IMR-90 (cell line): ENCODE results near the gene PLCD4. TPM values are rescaled to one million over a fixed set of nuclear protein-coding genes. Genes with fewer than 3 reads are reported as not detected.

ENCODE experiments used
- ATAC-seq: fragments of 200-7000 bp; cut with Tn5 transposase; 2 replicates; pipeline ENCODE4 v1.9.1; 2020; ENCODE audit warnings: low read depth, mild to moderate bottlenecking, moderate library complexity
- BruUV-seq: library from RNA; stranded (reverse); fragments of 400-500 nt; replicated peaks from 2 replicates; lab custom pipeline; 2021; lab: Mats Ljungman, UMichigan
- CTCF ChIA-PET: fragments of 300-600 bp; formaldehyde crosslinking; extraction: SDS; loops from one replicate; lab custom pipeline; 2021; ENCODE audit warnings: antibody characterized with exemption; lab: Yijun Ruan, JAX
- POLR2A ChIA-PET: fragments of 300-600 bp; sonication (Branson Sonifier 250); formaldehyde crosslinking; loops from one replicate; lab custom pipeline; 2022; ENCODE audit warnings: antibody characterized with exemption; ENCODE audit not compliant: unreplicated experiment; lab: Charles Lee
- DNase-seq: peaks from one replicate; pipeline ENCODE4 v3.0.0; 2013
- H2AFZ ChIP-seq: replicated peaks from 2 replicates; pipeline ENCODE3; 2013; ENCODE audit warnings: low read length, mild to moderate bottlenecking; ENCODE audit not compliant: poor library complexity
- H2AK5ac ChIP-seq: 2 replicates; pipeline ENCODE4 v1.6.1; 2013; ENCODE audit warnings: low read depth, low read length, inconsistent platforms
- H2AK9ac ChIP-seq: replicated peaks from 2 replicates; pipeline ENCODE3; 2013; ENCODE audit warnings: mild to moderate bottlenecking, low read depth, low read length, moderate library complexity; ENCODE audit not compliant: poor library complexity
- H2BK120ac ChIP-seq: 2 replicates; pipeline ENCODE4 v1.6.1; 2013; ENCODE audit warnings: low read depth, low read length, inconsistent platforms
- H2BK15ac ChIP-seq: 3 replicates; pipeline ENCODE4 v1.6.1; 2013; ENCODE audit warnings: low read depth, low read length, inconsistent platforms
- H2BK20ac ChIP-seq: 2 replicates; pipeline ENCODE4 v1.6.1; 2013; ENCODE audit warnings: low read depth, mild to moderate bottlenecking, inconsistent platforms, low read length, moderate library complexity
- H2BK5ac ChIP-seq: 2 replicates; pipeline ENCODE4 v1.6.1; 2013; ENCODE audit warnings: mild to moderate bottlenecking, low read depth, low read length, inconsistent platforms; ENCODE audit not compliant: poor library complexity, severe bottlenecking
- H3K14ac ChIP-seq: replicated peaks from 2 replicates; pipeline ENCODE4 v1.6.1; 2013; ENCODE audit warnings: low read depth, low read length, inconsistent platforms
- H3K18ac ChIP-seq: 2 replicates; pipeline ENCODE4 v1.6.1; 2013; ENCODE audit warnings: low read depth, low read length, control low read depth
- H3K23ac ChIP-seq: 2 replicates; pipeline ENCODE4 v1.6.1; 2013; ENCODE audit warnings: low read depth, low read length, inconsistent platforms
- H3K27ac ChIP-seq: 2 replicates; pipeline ENCODE4 v1.5.1; 2013; ENCODE audit warnings: mild to moderate bottlenecking, control low read depth, low read length; ENCODE audit not compliant: insufficient read depth
- H3K27me3 ChIP-seq: 2 replicates; pipeline ENCODE4 v1.6.1; 2013; ENCODE audit warnings: low read length; ENCODE audit not compliant: control insufficient read depth, insufficient read depth
- H3K36me3 ChIP-seq: 2 replicates; pipeline ENCODE4 v1.6.1; 2013; ENCODE audit warnings: low read length, mixed read lengths; ENCODE audit not compliant: control insufficient read depth, insufficient read depth
- H3K4ac ChIP-seq: 2 replicates; pipeline ENCODE4 v1.6.1; 2013; ENCODE audit warnings: low read depth, low read length, inconsistent platforms
- H3K4me1 ChIP-seq: 2 replicates; pipeline ENCODE4 v1.6.1; 2013; ENCODE audit warnings: low read length, mixed read lengths; ENCODE audit not compliant: control insufficient read depth, insufficient read depth
- H3K4me2 ChIP-seq: 2 replicates; pipeline ENCODE4 v1.6.1; 2013; ENCODE audit warnings: low read depth, mild to moderate bottlenecking, control low read depth, low read length, moderate library complexity
- H3K4me3 ChIP-seq: 2 replicates; pipeline ENCODE4 v1.5.1; 2013; ENCODE audit warnings: low read depth, mild to moderate bottlenecking, control low read depth, low read length, moderate library complexity; ENCODE audit not compliant: insufficient read depth
- H3K56ac ChIP-seq: 2 replicates; pipeline ENCODE4 v1.6.1; 2013; ENCODE audit warnings: low read length, inconsistent platforms; ENCODE audit not compliant: insufficient read depth; ENCODE audit errors: extremely low read depth
- H3K79me1 ChIP-seq, 2 experiments: 2 replicates each; pipeline ENCODE4 v1.6.1; 2013; ENCODE audit warnings: low read length in 2 of 2, inconsistent platforms in 1 of 2, low read depth in 1 of 2
- H3K9ac ChIP-seq: 2 replicates; pipeline ENCODE4 v1.6.1; 2013; ENCODE audit warnings: low read depth, low read length, control low read depth
- H3K9me1 ChIP-seq: 2 replicates; pipeline ENCODE4 v1.6.1; 2013; ENCODE audit warnings: low read length, inconsistent platforms; ENCODE audit not compliant: insufficient read depth
- H3K9me3 ChIP-seq: 2 replicates; pipeline ENCODE4 v1.6.1; 2013; ENCODE audit warnings: low read length; ENCODE audit not compliant: control insufficient read depth, insufficient read depth
- H4K20me1 ChIP-seq: 2 replicates; pipeline ENCODE4 v1.6.1; 2013; ENCODE audit warnings: low read length, inconsistent platforms; ENCODE audit not compliant: insufficient read depth
- H4K5ac ChIP-seq: 2 replicates; pipeline ENCODE4 v1.6.1; 2013; ENCODE audit warnings: mild to moderate bottlenecking, low read depth, low read length, control low read depth
- H4K8ac ChIP-seq, 2 experiments: 2 replicates each; pipeline ENCODE4 v1.6.1; 2013; ENCODE audit warnings: low read depth in 2 of 2, low read length in 2 of 2, control low read depth in 1 of 2, inconsistent platforms in 1 of 2
- H4K91ac ChIP-seq: 2 replicates; pipeline ENCODE4 v1.6.1; 2013; ENCODE audit warnings: low read depth, low read length, inconsistent platforms; ENCODE audit not compliant: insufficient read depth
- CEBPB ChIP-seq: IDR thresholded peaks from 2 replicates; pipeline ENCODE4 v1.6.1; 2012; ENCODE audit warnings: low read depth, low read length, improper control_type of control experiment
- FOS ChIP-seq: fragments of 150-350 bp; IDR thresholded peaks from 2 replicates; pipeline ENCODE4 v1.6.1; 2016; ENCODE audit warnings: low read depth, low read length
- MAFK ChIP-seq: IDR thresholded peaks from 2 replicates; pipeline ENCODE4 v1.6.1; 2012; ENCODE audit warnings: low read depth, low read length, improper control_type of control experiment
- MAZ ChIP-seq: IDR thresholded peaks from 2 replicates; pipeline ENCODE4 v1.6.1; 2012; ENCODE audit warnings: low read depth, mild to moderate bottlenecking, low read length, improper control_type of control experiment, moderate library complexity, borderline replicate concordance
- NFE2L2 ChIP-seq: fragments of 150-350 bp; IDR thresholded peaks from 2 replicates; pipeline ENCODE4 v1.6.1; 2016; ENCODE audit warnings: low read depth, mild to moderate bottlenecking, low read length
- POLR2A ChIP-seq: IDR thresholded peaks from 2 replicates; pipeline ENCODE4 v1.6.1; 2012; ENCODE audit warnings: mild to moderate bottlenecking, low read depth, low read length
- USF2 ChIP-seq: fragments of 150-350 bp; IDR thresholded peaks from 2 replicates; pipeline ENCODE4 v1.6.1; 2017; ENCODE audit warnings: mild to moderate bottlenecking, antibody characterized with exemption, low read length, low read depth
- WGBS, 2 experiments: methylation state at CpG; one replicate each; pipeline versions ENCODE4 v1.1.5 to v1.1.7; 2013; ENCODE audit warnings: missing lambda C conversion rate in 2 of 2; ENCODE audit not compliant: insufficient read length in 1 of 2; ENCODE audit errors: extremely low coverage in 2 of 2; 5-methylcytosine and 5-hydroxymethylcytosine counted together
- dilution Hi-C: fragments of 300-500 bp; cut with HindIII; formaldehyde crosslinking; loops from one replicate; pipeline ENCODE4 v1.14.3; 2018; ENCODE audit warnings: low sequenced_read_pairs; ENCODE audit not compliant: unreplicated experiment
- in situ Hi-C: fragments of 300-500 bp; cut with MboI; formaldehyde crosslinking; loops from 3 replicates; pipeline ENCODE4 v1.14.3; 2019; ENCODE audit warnings: low sequenced_read_pairs, inconsistent platforms, mixed read lengths
- intact Hi-C: fragments of 100-400 bp; cut with micrococcal nuclease; formaldehyde crosslinking; loops from 2 replicates; pipeline ENCODE4 v1.10.0; 2022
- polyA plus RNA-seq, 3 experiments: library from polyadenylated mRNA; depleted of rRNA; stranded (reverse); fragments of >200 nt; gene quantifications; 2 replicates each; pipeline ENCODE4 v1.2.3, GENCODE V29; 2012; ENCODE audit warnings: low replicate concordance in 1 of 3
- total RNA-seq: library from RNA; depleted of rRNA; stranded (reverse); fragments of >200 nt; gene quantifications from 2 replicates; pipeline ENCODE4 v1.2.3, GENCODE V29; 2012

The PLCD4 gene
- total and polyA plus RNA-seq, 2 of the 4 experiments (the other 2 are of a cell fraction) = 1.9 to 2.0 TPM

GRCh38 chr2:218585541-218585940, 22.2 kb upstream of the PLCD4 start:
- Histone ChIP-seq H3K4me1 (no peaks in the 10 kb centered on the region), H3K23ac (no peak overlapping the region), H3K9me1 (peaks cover 2% of the 10 kb centered on the region; the same call in 1 of the 2 replicates), H3K36me3 (peaks cover 38% of the 10 kb centered on the region), H3K18ac (no peak overlapping the region), H3K4me3 (no peak overlapping the region), H3K27me3 (no peaks in the 10 kb centered on the region), H2BK20ac (no peak overlapping the region), H3K4me2 (no peak overlapping the region), H2AK9ac (no peak overlapping the region), H3K9me3 (no peaks in the 10 kb centered on the region), H3K9ac (no peak overlapping the region), H3K56ac (no peak overlapping the region), H4K8ac (no peak overlapping the region), H3K14ac (no peak overlapping the region), H3K79me1 (peaks cover 24 to 35% of the 10 kb centered on the region in 2 experiments), H2BK120ac (no peak overlapping the region), H3K27ac (no peak overlapping the region), H2BK5ac (no peak overlapping the region), H4K20me1 (no peaks in the 10 kb centered on the region; the same call in 1 of the 2 replicates), H2BK15ac (no peak overlapping the region), H2AK5ac (no peak overlapping the region), H3K4ac (no peak overlapping the region), H4K91ac (no peak overlapping the region), H4K5ac (no peak overlapping the region), H2AFZ (no peak overlapping the region)
- BruUV-seq = no TSS peak
- POLR2A ChIA-PET = no interaction called here
- TF ChIP-seq POLR2A = no peak
- no peak for TF ChIP-seq FOS
- no peak for TF ChIP-seq USF2
- no peak for TF ChIP-seq MAFK
- TF ChIP-seq NFE2L2 = no peak
- TF ChIP-seq CEBPB = no peak
- TF ChIP-seq MAZ = no peak
- ATAC-seq (no peak), DNase-seq (no peak)
- WGBS, 2 experiments = no CpG with 5 or more reads among the region's 1 CpG
- intact Hi-C loops = no loop called here
- CTCF ChIA-PET = no interaction called here
- dilution Hi-C loops = no loop called here
- in situ Hi-C loops = no loop called here
